ENCODE results near the gene SCAMP1. TPM values are rescaled to one million over a fixed set of nuclear protein-coding genes. Genes with fewer than 3 reads are reported as not detected.
"Not testable (repeated sequence)": the region's sequence is repeated elsewhere in the genome, so short reads cannot be mapped to it uniquely, and the experiment has no call there.

Gene SCAMP1
- total RNA-seq, 1 donor from 2014 or later = 29.5 TPM

- ATAC-seq (no peak), DNase-seq (ENCODE audit: missing footprints) (no peak)
- intact Hi-C loops (cut with DNase I) = no loop called here
Measured at GRCh38 chr5:78405829-78406750, 45.7 kb downstream of the SCAMP1 start.

- ATAC-seq = no peak
- intact Hi-C loops (cut with DNase I) = no loop called here
- DNase-seq (ENCODE audit: missing footprints) = no peak
Measured at GRCh38 chr5:78407458-78407857, 47.0 kb downstream of the SCAMP1 start.

- intact Hi-C loops (cut with DNase I) = no loop called here
- DNase-seq (ENCODE audit: missing footprints) = no peak
- ATAC-seq = no peak
Measured at GRCh38 chr5:78411586-78411985, 51.2 kb downstream of the SCAMP1 start.

- intact Hi-C loops (cut with DNase I) = no loop called here
- ATAC-seq (no peak), DNase-seq (ENCODE audit: missing footprints) (no peak)
Measured at GRCh38 chr5:78416677-78417425, 56.4 kb downstream of the SCAMP1 start.

- ATAC-seq (no peak), DNase-seq (ENCODE audit: missing footprints) (no peak)
- intact Hi-C loops (cut with DNase I) = no loop called here
Measured at GRCh38 chr5:78419396-78419795, 59.0 kb downstream of the SCAMP1 start.

- intact Hi-C loops (cut with DNase I) = no loop called here
- DNase-seq (ENCODE audit: missing footprints) (no peak), ATAC-seq (no peak)
Measured at GRCh38 chr5:78420548-78420947, 60.1 kb downstream of the SCAMP1 start.

GRCh38 chr5:78424665-78425064 is 64.2 kb downstream of the SCAMP1 start:
- intact Hi-C loops (cut with DNase I) = no loop called here
- ATAC-seq (no peak), DNase-seq (ENCODE audit: missing footprints) (no peak)

GRCh38 chr5:78429332-78429980 is 69.0 kb downstream of the SCAMP1 start:
- intact Hi-C loops (cut with DNase I) = no loop called here
- DNase-seq (ENCODE audit: missing footprints) (no peak), ATAC-seq (no peak)

GRCh38 chr5:78430866-78431265 is 70.4 kb downstream of the SCAMP1 start:
- ATAC-seq (no peak), DNase-seq (ENCODE audit: missing footprints) (no peak)
- intact Hi-C loops (cut with DNase I) = no loop called here

- intact Hi-C loops (cut with DNase I) = no loop called here
- DNase-seq (ENCODE audit: missing footprints) (no peak), ATAC-seq (no peak)
Measured at GRCh38 chr5:78433972-78434371, 73.6 kb downstream of the SCAMP1 start.

- intact Hi-C loops (cut with DNase I) = no loop called here
- DNase-seq (ENCODE audit: missing footprints) (no peak), ATAC-seq (no peak)
Measured at GRCh38 chr5:78447775-78448424, 87.5 kb downstream of the SCAMP1 start.

GRCh38 chr5:78449103-78449502 is 88.7 kb downstream of the SCAMP1 start:
- intact Hi-C loops (cut with DNase I) = no loop called here
- DNase-seq (ENCODE audit: missing footprints) (no peak), ATAC-seq (no peak)

GRCh38 chr5:78457507-78457906 is 97.1 kb downstream of the SCAMP1 start:
- DNase-seq (ENCODE audit: missing footprints); intact Hi-C loops (cut with DNase I); ATAC-seq: not testable (repeated sequence)

- DNase-seq (ENCODE audit: missing footprints) (no peak), ATAC-seq (no peak)
- intact Hi-C loops (cut with DNase I) = no loop called here
Measured at GRCh38 chr5:78458843-78459242, 98.4 kb downstream of the SCAMP1 start.

GRCh38 chr5:78467140-78467539 is 106.7 kb downstream of the SCAMP1 start:
- intact Hi-C loops (cut with DNase I) = loop anchor here (5.0 to 10.0 kb wide), 3 partner anchors 70 to 498 kb away; partner anchors contain the start of gene LHFPL2
- DNase-seq (ENCODE audit: missing footprints) (no peak), ATAC-seq (no peak)

- peak; percentile 54 for ATAC-seq
- intact Hi-C loops (cut with DNase I) = loop anchor here (5.0 to 10.0 kb wide), 3 partner anchors 69 to 497 kb away; partner anchors contain the start of gene LHFPL2
Measured at GRCh38 chr5:78467752-78468357, 107.4 kb downstream of the SCAMP1 start.

GRCh38 chr5:78471896-78472295 is 111.5 kb downstream of the SCAMP1 start:
- no peak for ATAC-seq
- intact Hi-C loops (cut with DNase I) = no loop called here
- DNase-seq (ENCODE audit: missing footprints) = no peak

More at GRCh38 chr5:78467752-78468357, 107.4 kb downstream of the SCAMP1 start:
- DNase-seq (ENCODE audit: missing footprints) = no peak

GRCh38 chr5:78472469-78473106 is 112.2 kb downstream of the SCAMP1 start:
- DNase-seq (ENCODE audit: missing footprints) = no peak
- peak; percentile 46 for ATAC-seq
- intact Hi-C loops (cut with DNase I) = no loop called here
